ENCODE data around the gene ZNF419.
"Not testable (repeated sequence)": the region's sequence is repeated elsewhere in the genome, so short reads cannot be mapped to it uniquely, and the experiment has no call there.

Gene ZNF419

GRCh38 chr19:57487477-57488298 is at the start of gene ZNF419:
ZNF419 (plus strand) TSS chr19:57487750; CDS start chr19:57487951, 201 bp downstream.
- H4K20me1 ChIP-seq (ENCODE audit: insufficient read depth, low read length, poor library complexity, severe bottlenecking); H3K9me3 ChIP-seq (ENCODE audit: insufficient read depth, low read depth, low read length); H3K9me2 ChIP-seq (replicated peaks; ENCODE audit: low read depth, low read length); H3K36me3 ChIP-seq (ENCODE audit: insufficient read depth, low read length); H3F3A ChIP-seq (ENCODE audit: low read depth): not testable (repeated sequence)
- peaks cover 16% of the 10 kb centered on the region for H3K27me3 ChIP-seq (ENCODE audit: insufficient read depth, low read length, poor library complexity, severe bottlenecking)
- H3K79me2 ChIP-seq (ENCODE audit: insufficient read depth, low read length): peaks cover 12% of the 10 kb centered on the region; the same call in 1 of the 2 replicates
- H2AFZ ChIP-seq (ENCODE audit: low read length): peak within 1 kb of the TSS; percentile 96
- peaks cover 12% of the 10 kb centered on the region for H3K4me1 ChIP-seq (ENCODE audit: insufficient read depth, low read length, poor library complexity, severe bottlenecking)
- peak within 1 kb of the TSS; percentile 97 for H3K4me3 ChIP-seq (ENCODE audit: low read length, poor library complexity, severe bottlenecking)
- H3K4me2 ChIP-seq (ENCODE audit: low read depth, low read length, poor library complexity, severe bottlenecking): peak within 1 kb of the TSS; percentile 84
- H3K9ac ChIP-seq (ENCODE audit: low read depth, low read length, poor library complexity, severe bottlenecking): peak within 1 kb of the TSS; percentile 83

GRCh38 chr19:57437931-57438330 is 49.6 kb upstream of the ZNF419 start:
- Histone ChIP-seq H3K36me3 (ENCODE audit: insufficient read depth, low read length) (peaks cover 4% of the 10 kb centered on the region; the same call in 1 of the 2 replicates), H3K4me2 (ENCODE audit: low read depth, low read length, poor library complexity, severe bottlenecking) (peak overlapping the region; percentile 32), H3K4me3 (ENCODE audit: low read length, poor library complexity, severe bottlenecking) (no peak overlapping the region), H3K9me2 (replicated peaks; ENCODE audit: low read depth, low read length) (no peaks in the 10 kb centered on the region), H2AFZ (ENCODE audit: low read length) (no peak overlapping the region), H3K4me1 (ENCODE audit: insufficient read depth, low read length, poor library complexity, severe bottlenecking) (peaks cover 22% of the 10 kb centered on the region), H3F3A (ENCODE audit: low read depth) (no peaks in the 10 kb centered on the region), H3K9me3 (ENCODE audit: insufficient read depth, low read depth, low read length) (no peaks in the 10 kb centered on the region), H3K79me2 (ENCODE audit: insufficient read depth, low read length) (peaks cover 62% of the 10 kb centered on the region), H3K9ac (ENCODE audit: low read depth, low read length, poor library complexity, severe bottlenecking) (no peak overlapping the region), H3K27me3 (ENCODE audit: insufficient read depth, low read length, poor library complexity, severe bottlenecking) (no peaks in the 10 kb centered on the region), H4K20me1 (ENCODE audit: insufficient read depth, low read length, poor library complexity, severe bottlenecking) (peaks cover 11% of the 10 kb centered on the region)
- no peak for TF ChIP-seq EZH2phosphoT487 (IDR thresholded peaks at IDR 0.05; ENCODE audit: borderline replicate concordance)

- Histone ChIP-seq H3K4me1 (ENCODE audit: insufficient read depth, low read length, poor library complexity, severe bottlenecking) (peaks cover 22% of the 10 kb centered on the region), H3K36me3 (ENCODE audit: insufficient read depth, low read length) (peaks cover 13% of the 10 kb centered on the region; the same call in 1 of the 2 replicates), H3K9me2 (replicated peaks; ENCODE audit: low read depth, low read length) (no peaks in the 10 kb centered on the region), H3K4me2 (ENCODE audit: low read depth, low read length, poor library complexity, severe bottlenecking) (peak overlapping the region; percentile 32), H3K4me3 (ENCODE audit: low read length, poor library complexity, severe bottlenecking) (no peak overlapping the region), H4K20me1 (ENCODE audit: insufficient read depth, low read length, poor library complexity, severe bottlenecking) (peaks cover 11% of the 10 kb centered on the region), H3K9ac (ENCODE audit: low read depth, low read length, poor library complexity, severe bottlenecking) (no peak overlapping the region), H2AFZ (ENCODE audit: low read length) (no peak overlapping the region), H3K9me3 (ENCODE audit: insufficient read depth, low read depth, low read length) (no peaks in the 10 kb centered on the region), H3K79me2 (ENCODE audit: insufficient read depth, low read length) (peaks cover 64% of the 10 kb centered on the region), H3F3A (ENCODE audit: low read depth) (no peaks in the 10 kb centered on the region), H3K27me3 (ENCODE audit: insufficient read depth, low read length, poor library complexity, severe bottlenecking) (no peaks in the 10 kb centered on the region)
- TF ChIP-seq CTCF (conservative IDR thresholded peaks at IDR 0.05; ENCODE audit: low read length): 0 out of 2 replicates have a peak, but pooled peaks have one; percentile 10
- TF ChIP-seq EZH2phosphoT487 (IDR thresholded peaks at IDR 0.05; ENCODE audit: borderline replicate concordance): no peak
Measured at GRCh38 chr19:57438925-57439324, 48.6 kb upstream of the ZNF419 start.

GRCh38 chr19:57441979-57442752 is 45.4 kb upstream of the ZNF419 start:
- Histone ChIP-seq H3K4me1 (ENCODE audit: insufficient read depth, low read length, poor library complexity, severe bottlenecking) (peaks cover 8% of the 10 kb centered on the region), H3K9ac (ENCODE audit: low read depth, low read length, poor library complexity, severe bottlenecking) (no peak overlapping the region), H3K9me3 (ENCODE audit: insufficient read depth, low read depth, low read length) (no peaks in the 10 kb centered on the region), H3K27me3 (ENCODE audit: insufficient read depth, low read length, poor library complexity, severe bottlenecking) (no peaks in the 10 kb centered on the region), H4K20me1 (ENCODE audit: insufficient read depth, low read length, poor library complexity, severe bottlenecking) (no peaks in the 10 kb centered on the region), H3K9me2 (replicated peaks; ENCODE audit: low read depth, low read length) (no peaks in the 10 kb centered on the region), H3K36me3 (ENCODE audit: insufficient read depth, low read length) (peaks cover 27% of the 10 kb centered on the region; the same call in 1 of the 2 replicates), H3F3A (ENCODE audit: low read depth) (no peaks in the 10 kb centered on the region), H3K79me2 (ENCODE audit: insufficient read depth, low read length) (peaks cover 45% of the 10 kb centered on the region; the same call in 1 of the 2 replicates), H3K4me3 (ENCODE audit: low read length, poor library complexity, severe bottlenecking) (no peak overlapping the region), H2AFZ (ENCODE audit: low read length) (no peak overlapping the region), H3K4me2 (ENCODE audit: low read depth, low read length, poor library complexity, severe bottlenecking) (no peak overlapping the region)
- TF ChIP-seq CTCF (conservative IDR thresholded peaks at IDR 0.05; ENCODE audit: low read length) (no peak), EZH2phosphoT487 (IDR thresholded peaks at IDR 0.05; ENCODE audit: borderline replicate concordance) (no peak)
